HG02870 (cell line): Measurements from ENCODE around the gene IL1RAPL1.

Experiments
- ATAC-seq: cut with Tn5 transposase; IDR thresholded peaks from one replicate; pipeline ENCODE4 v1.9.1; 2021; ENCODE audit warnings: mild to moderate bottlenecking, moderate library complexity; ENCODE audit not compliant: unreplicated experiment

The IL1RAPL1 gene

GRCh38 chrX:29948653-29949052, 1361.4 kb downstream of the IL1RAPL1 start:
- no peak for ATAC-seq

- no peak for ATAC-seq
These were observed 1364.8 kb downstream of the IL1RAPL1 start for GRCh38 chrX:29952016-29952415.

GRCh38 chrX:29962061-29962460, 1374.8 kb downstream of the IL1RAPL1 start:
- ATAC-seq: no peak

GRCh38 chrX:29965634-29966033, 1378.4 kb downstream of the IL1RAPL1 start:
- ATAC-seq: no peak

GRCh38 chrX:29992083-29992482, 1404.8 kb downstream of the IL1RAPL1 start:
- no peak for ATAC-seq

GRCh38 chrX:30005813-30006212, 1418.6 kb downstream of the IL1RAPL1 start:
- no peak for ATAC-seq
